Spinal cord (tissue), 10 donors: Measurements from ENCODE around the gene STYX. TPM values are rescaled to one million over a fixed set of nuclear protein-coding genes. Genes with fewer than 3 reads are reported as not detected.
"Not testable (repeated sequence)": the region's sequence is repeated elsewhere in the genome, so short reads cannot be mapped to it uniquely, and the experiment has no call there.

Experiments
- DNase-seq, 6 donors: peaks; one replicate each; pipeline versions ENCODE4 v3.0.0 to v3.0.0-alpha.2; 2013 to 2015; ENCODE audit warnings: low spot score in 6 of 6, low read depth in 4 of 6
- H3K27ac ChIP-seq: one replicate; pipeline ENCODE4 v1.5.1; 2013; ENCODE audit warnings: low read depth, low read length, control low read depth
- H3K27me3 ChIP-seq: one replicate; pipeline ENCODE4 v1.6.1; 2013; ENCODE audit warnings: low read length; ENCODE audit not compliant: control insufficient read depth, insufficient read depth
- H3K36me3 ChIP-seq: one replicate; pipeline ENCODE4 v1.6.1; 2013; ENCODE audit warnings: low read length; ENCODE audit not compliant: control insufficient read depth, insufficient read depth
- H3K4me1 ChIP-seq: one replicate; pipeline ENCODE4 v1.6.1; 2013; ENCODE audit warnings: low read length; ENCODE audit not compliant: control insufficient read depth, insufficient read depth
- H3K4me3 ChIP-seq: one replicate; pipeline ENCODE4 v1.5.1; 2013; ENCODE audit warnings: low read depth, low read length, control low read depth
- H3K9me3 ChIP-seq: one replicate; pipeline ENCODE4 v1.6.1; 2013; ENCODE audit warnings: low read length; ENCODE audit not compliant: control insufficient read depth, insufficient read depth
- WGBS: methylation state at CpG from one replicate; pipeline ENCODE4 v1.1.5; 2013; ENCODE audit warnings: missing lambda C conversion rate; ENCODE audit not compliant: insufficient coverage; 5-methylcytosine and 5-hydroxymethylcytosine counted together
- polyA plus RNA-seq, 2 donors: library from polyadenylated mRNA; unstranded; fragments of 120-200 nt; gene quantifications; one replicate each; pipeline ENCODE4 v1.2.1, GENCODE V29; 2013; ENCODE audit not compliant: insufficient read length in 2 of 2
- total RNA-seq, 2 donors: library from RNA; depleted of rRNA in 1 of 2; stranded (reverse); fragments of 120-200 nt in 1 of 2; fragments of >200 nt in 1 of 2; gene quantifications; one replicate each; pipeline versions ENCODE4 v1.2.3 to v1.2.4, GENCODE V29; 2013 to 2014
- donor health status: healthy.

Gene STYX
- total and polyA plus RNA-seq, 4 donors, result 10.5 to 29.7 (median 17.9) TPM

- no peak for DNase-seq
- Histone ChIP-seq H3K9me3 (no peaks in the 10 kb centered on the region), H3K36me3 (peaks cover 32% of the 10 kb centered on the region), H3K27ac (no peak overlapping the region), H3K4me1 (no peaks in the 10 kb centered on the region), H3K4me3 (no peak overlapping the region), H3K27me3 (no peaks in the 10 kb centered on the region)
- WGBS, result 94% methylated on average over 2 of the region's 4 CpGs
Measured at GRCh38 chr14:52723514-52724359, 6.2 kb upstream of the STYX start.

- Histone ChIP-seq H3K4me1 (no peaks in the 10 kb centered on the region), H3K27me3 (no peaks in the 10 kb centered on the region), H3K4me3 (no peak overlapping the region), H3K27ac (no peak overlapping the region), H3K9me3 (no peaks in the 10 kb centered on the region), H3K36me3 (peaks cover 37% of the 10 kb centered on the region)
- DNase-seq, result no peak
Measured at GRCh38 chr14:52724360-52724644, 5.7 kb upstream of the STYX start.

GRCh38 chr14:52727509-52727908 lies 2.5 kb upstream of the STYX start:
- H3K27me3 ChIP-seq, H3K27ac ChIP-seq, H3K9me3 ChIP-seq, DNase-seq, H3K4me3 ChIP-seq, H3K4me1 ChIP-seq: not testable (repeated sequence)
- 100% methylated on average over 1 of the region's 2 CpGs for WGBS
- H3K36me3 ChIP-seq, result peaks cover 24% of the 10 kb centered on the region

- H3K27ac ChIP-seq, result not testable (repeated sequence)
Measured at GRCh38 chr14:52729035-52729434, 931 bp upstream of the STYX start.

DNA sequence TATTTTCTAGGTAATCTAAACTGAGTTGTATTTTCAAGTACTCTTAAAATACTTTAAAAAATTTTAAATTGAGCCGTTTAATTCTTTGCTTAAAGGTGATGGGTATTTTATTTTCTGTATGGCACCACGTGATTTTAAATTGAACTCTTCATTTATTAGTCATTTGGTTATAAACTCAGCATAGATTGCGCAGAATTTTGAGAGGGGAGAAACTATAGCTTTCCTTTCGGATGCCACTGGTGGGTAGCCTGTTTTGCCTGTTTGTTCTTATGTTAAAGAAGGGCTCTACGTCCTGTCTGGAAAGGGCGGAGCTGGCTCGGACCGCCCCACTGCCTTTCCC lies 411 bp upstream of the STYX start:
- H3K4me1 ChIP-seq, result peaks cover 9% of the 10 kb centered on the region

More at GRCh38 chr14:52729035-52729434, 931 bp upstream of the STYX start:
- 87% methylated on average over 4 of the region's 15 CpGs for WGBS
- DNase-seq, H3K27me3 ChIP-seq, H3K4me1 ChIP-seq, H3K4me3 ChIP-seq, H3K9me3 ChIP-seq: not testable (repeated sequence)
- peaks cover 20% of the 10 kb centered on the region for H3K36me3 ChIP-seq

DNA sequence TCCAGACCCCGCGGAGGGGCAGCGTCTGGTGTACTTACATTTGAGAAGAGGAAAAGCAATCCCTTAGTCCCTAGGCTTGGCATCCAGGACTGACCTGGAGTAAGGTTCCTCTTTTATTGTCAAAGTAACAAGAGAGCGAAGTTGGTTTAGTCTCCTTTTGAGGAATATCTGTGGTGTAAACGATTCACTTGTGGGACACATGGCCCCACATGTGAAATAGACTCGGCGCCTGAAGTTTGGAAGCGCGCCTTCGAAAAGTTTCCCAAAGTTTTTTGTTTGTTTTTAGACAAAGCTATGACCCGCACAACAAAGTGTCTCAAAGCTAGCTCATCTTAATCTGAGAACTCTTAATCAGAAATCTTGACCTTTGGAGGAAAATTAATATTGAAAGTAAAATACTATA lies 744 bp downstream of the STYX start:
- Histone ChIP-seq H3K27ac (peak overlapping the region; percentile 88), H3K36me3 (peaks cover 15% of the 10 kb centered on the region), H3K27me3 (no peaks in the 10 kb centered on the region), H3K9me3 (no peaks in the 10 kb centered on the region), H3K4me3 (peak overlapping the region; percentile 95), H3K4me1 (peaks cover 9% of the 10 kb centered on the region)
- peak in 2 of 6 donors; percentile 6 to 9 for DNase-seq
- 0% methylated on average over 10 of the region's 11 CpGs for WGBS

More for the DNA sequence above, 411 bp upstream of the STYX start:
- WGBS, result 0% methylated on average over 3 of the region's 8 CpGs
- Histone ChIP-seq H3K27me3 (no peaks in the 10 kb centered on the region), H3K36me3 (peaks cover 18% of the 10 kb centered on the region), H3K27ac (peak overlapping the region; percentile 62), H3K4me3 (peak overlapping the region; percentile 42), H3K9me3 (no peaks in the 10 kb centered on the region)
- no peak for DNase-seq

DNA sequence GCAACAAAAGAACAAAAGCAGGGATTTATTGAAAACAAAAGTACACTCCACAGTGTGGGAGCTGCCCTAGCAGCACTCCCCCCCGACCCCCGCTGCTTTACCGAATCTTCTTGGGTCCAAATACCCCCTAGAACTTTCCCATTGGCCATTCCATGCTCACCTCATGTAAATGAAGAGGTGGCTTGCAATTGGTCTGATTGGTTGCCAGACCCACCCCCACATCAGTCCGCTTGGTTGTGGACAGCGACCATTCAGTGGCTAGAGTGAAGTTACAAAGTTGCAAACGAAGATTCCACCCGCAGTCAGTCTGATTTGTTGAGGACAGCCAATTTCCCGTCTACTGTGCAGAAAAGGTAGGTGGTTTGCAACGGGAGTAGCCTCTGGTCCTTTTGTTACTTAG lies 3.9 kb downstream of the STYX start:
- 96% methylated on average over 4 of the region's 9 CpGs for WGBS
- Histone ChIP-seq H3K9me3 (no peaks in the 10 kb centered on the region), H3K36me3 (peaks cover 7% of the 10 kb centered on the region), H3K27ac (no peak overlapping the region), H3K4me3 (no peak overlapping the region), H3K27me3 (no peaks in the 10 kb centered on the region), H3K4me1 (peaks cover 9% of the 10 kb centered on the region)
- no peak for DNase-seq

DNA sequence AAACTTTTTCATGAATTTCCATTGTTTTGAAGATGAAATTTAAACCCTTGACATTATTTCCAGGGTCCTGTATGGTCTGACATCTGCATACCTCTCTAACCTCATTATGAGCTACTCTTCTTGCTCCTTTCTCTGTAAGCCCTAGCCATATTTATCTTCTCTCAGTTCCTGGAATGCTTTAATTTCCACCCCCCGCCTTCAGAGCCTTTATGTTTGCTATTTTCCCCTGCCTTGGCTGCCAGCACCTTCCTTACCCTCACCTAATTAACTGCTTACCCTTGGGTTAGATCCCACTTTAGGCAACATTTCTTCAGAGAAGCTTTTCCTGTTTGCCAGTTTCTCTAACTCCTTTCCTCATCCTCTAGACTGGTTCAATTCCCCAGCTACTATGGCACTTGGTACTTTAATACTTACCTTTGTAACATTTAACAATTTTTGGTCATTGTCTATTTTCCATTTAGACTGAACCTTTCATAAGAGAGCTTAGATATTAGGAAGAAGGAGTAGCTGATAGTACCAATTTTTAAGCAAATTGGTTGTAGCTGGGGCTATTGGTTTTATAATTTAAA lies 6.0 kb downstream of the STYX start:
- no peaks in the 10 kb centered on the region for H3K27me3 ChIP-seq
- no peaks in the 10 kb centered on the region for H3K9me3 ChIP-seq
- H3K4me1 ChIP-seq, result peaks cover 5% of the 10 kb centered on the region
- H3K4me3 ChIP-seq, result no peak overlapping the region
- 42% methylated on average over 1 of the region's 1 CpG for WGBS
- no peak overlapping the region for H3K27ac ChIP-seq
- peaks cover 3% of the 10 kb centered on the region for H3K36me3 ChIP-seq
- peak in 1 of 6 donors; percentile 2 for DNase-seq

DNA sequence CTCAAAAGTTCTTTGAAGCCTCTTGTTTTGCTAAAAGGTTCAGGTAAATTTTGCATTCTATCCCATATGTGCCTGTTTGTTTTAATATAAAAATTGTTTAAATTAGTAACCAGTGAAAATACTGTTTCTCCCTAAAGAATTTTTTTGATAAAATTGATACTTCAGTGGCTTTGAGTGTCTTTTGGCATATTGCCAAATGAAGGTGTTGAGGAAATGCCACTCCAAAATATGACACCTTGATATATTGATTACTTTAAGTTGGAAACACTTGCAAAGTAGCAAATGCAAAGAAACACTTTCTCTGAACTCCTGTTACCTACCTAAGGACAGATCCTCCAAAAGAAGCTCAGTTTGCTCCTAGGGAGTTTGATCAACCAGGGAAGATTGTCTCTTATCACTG lies 8.4 kb downstream of the STYX start:
- Histone ChIP-seq H3K36me3 (no peaks in the 10 kb centered on the region), H3K9me3 (no peaks in the 10 kb centered on the region), H3K4me3 (no peak overlapping the region), H3K27me3 (no peaks in the 10 kb centered on the region), H3K27ac (no peak overlapping the region), H3K4me1 (no peaks in the 10 kb centered on the region)
- DNase-seq, result no peak

DNA sequence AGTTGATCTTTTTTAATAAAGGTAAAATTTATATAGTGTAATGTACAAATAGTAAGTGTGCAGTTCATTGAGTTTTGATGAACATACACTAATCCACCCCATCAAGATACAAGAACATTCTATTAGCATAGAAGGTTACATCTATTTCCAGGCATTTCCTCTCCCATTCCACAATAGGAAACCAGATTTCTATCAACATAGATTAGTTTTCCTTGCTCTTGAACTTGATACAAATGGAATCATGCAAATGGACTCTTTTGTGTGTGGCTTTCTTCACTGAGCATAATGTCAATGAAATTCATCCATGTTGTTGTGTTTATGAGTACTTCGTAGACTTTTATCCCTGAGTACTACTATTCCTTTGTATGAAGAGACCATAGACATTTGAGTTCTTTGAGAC lies 10.8 kb downstream of the STYX start:
- Histone ChIP-seq H3K4me3 (no peak overlapping the region), H3K27me3 (no peaks in the 10 kb centered on the region), H3K27ac (no peak overlapping the region), H3K36me3 (peaks cover 3% of the 10 kb centered on the region), H3K4me1 (no peaks in the 10 kb centered on the region), H3K9me3 (no peaks in the 10 kb centered on the region)
- no CpG with 5 or more reads among the region's 1 CpG for WGBS
- DNase-seq, result no peak
